ENCODE measurements around the gene CFAP20. TPM values are rescaled to one million over a fixed set of nuclear protein-coding genes. Genes with fewer than 3 reads are reported as not detected.

The CFAP20 gene
- total and polyA plus RNA-seq, 2 experiments from 2014 or later = 61.1 to 81.7 TPM

DNA sequence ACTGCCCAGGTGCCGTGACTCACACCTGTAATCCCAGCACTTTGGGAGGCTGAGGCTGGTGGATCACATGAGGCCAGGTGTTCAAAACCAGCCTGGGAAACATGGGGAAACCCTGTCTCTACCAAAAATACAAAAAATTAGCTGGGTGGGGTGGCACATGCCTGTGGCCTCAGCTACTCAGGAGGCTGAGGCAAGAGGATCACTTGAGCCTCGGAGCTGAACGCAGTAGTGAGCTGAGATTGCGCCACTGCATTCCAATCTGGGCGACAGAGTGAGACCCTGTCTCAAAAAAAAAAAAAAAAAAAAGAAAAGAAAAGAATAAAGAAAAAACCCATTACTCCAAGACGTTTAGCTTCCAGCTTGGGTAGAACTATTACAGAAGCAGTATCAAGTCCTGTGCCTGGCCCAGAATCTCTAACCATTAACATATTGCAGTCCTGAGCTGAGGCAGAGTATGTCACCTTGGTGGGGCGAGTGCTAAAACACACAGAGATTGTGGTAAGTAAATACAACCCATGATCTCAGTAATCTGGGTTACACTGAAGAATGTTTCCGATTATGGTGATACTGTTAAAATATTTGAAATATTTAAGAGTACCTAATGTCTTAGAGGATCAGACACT, 23.2 kb upstream of the CFAP20 start:
- DNase-seq (ENCODE audit: low spot score) (no peak), ATAC-seq (no peak)
- Histone ChIP-seq H2AFZ (no peak overlapping the region), H3K4me1 (ENCODE audit: insufficient read depth) (no peaks in the 10 kb centered on the region), H3K27me3 (ENCODE audit: insufficient read depth) (no peaks in the 10 kb centered on the region), H3F3A (replicated peaks; ENCODE audit: low read depth) (no peaks in the 10 kb centered on the region), H3K36me3 (ENCODE audit: insufficient read depth) (no peaks in the 10 kb centered on the region), H3K4me2 (no peak overlapping the region), H4K20me1 (replicated peaks; ENCODE audit: insufficient read depth) (no peaks in the 10 kb centered on the region), H3K9me2 (ENCODE audit: insufficient read depth) (no peaks in the 10 kb centered on the region), H3K79me2 (replicated peaks; ENCODE audit: insufficient read depth) (no peaks in the 10 kb centered on the region), H3K4me3 (no peak overlapping the region), H3K27ac (ENCODE audit: low read depth) (no peak overlapping the region)
- Mint-ChIP-seq H3K27ac (no peak overlapping the region), H3K4me1 (no peaks in the 10 kb centered on the region), H3K4me3 (no peak overlapping the region), H3K9me3 (no peaks in the 10 kb centered on the region), H3K27me3 (ENCODE audit: insufficient read depth, low read depth, poor library complexity) (no peaks in the 10 kb centered on the region), H3K36me3 (ENCODE audit: low read depth) (no peaks in the 10 kb centered on the region)
- TF ChIP-seq, protein P1, sequence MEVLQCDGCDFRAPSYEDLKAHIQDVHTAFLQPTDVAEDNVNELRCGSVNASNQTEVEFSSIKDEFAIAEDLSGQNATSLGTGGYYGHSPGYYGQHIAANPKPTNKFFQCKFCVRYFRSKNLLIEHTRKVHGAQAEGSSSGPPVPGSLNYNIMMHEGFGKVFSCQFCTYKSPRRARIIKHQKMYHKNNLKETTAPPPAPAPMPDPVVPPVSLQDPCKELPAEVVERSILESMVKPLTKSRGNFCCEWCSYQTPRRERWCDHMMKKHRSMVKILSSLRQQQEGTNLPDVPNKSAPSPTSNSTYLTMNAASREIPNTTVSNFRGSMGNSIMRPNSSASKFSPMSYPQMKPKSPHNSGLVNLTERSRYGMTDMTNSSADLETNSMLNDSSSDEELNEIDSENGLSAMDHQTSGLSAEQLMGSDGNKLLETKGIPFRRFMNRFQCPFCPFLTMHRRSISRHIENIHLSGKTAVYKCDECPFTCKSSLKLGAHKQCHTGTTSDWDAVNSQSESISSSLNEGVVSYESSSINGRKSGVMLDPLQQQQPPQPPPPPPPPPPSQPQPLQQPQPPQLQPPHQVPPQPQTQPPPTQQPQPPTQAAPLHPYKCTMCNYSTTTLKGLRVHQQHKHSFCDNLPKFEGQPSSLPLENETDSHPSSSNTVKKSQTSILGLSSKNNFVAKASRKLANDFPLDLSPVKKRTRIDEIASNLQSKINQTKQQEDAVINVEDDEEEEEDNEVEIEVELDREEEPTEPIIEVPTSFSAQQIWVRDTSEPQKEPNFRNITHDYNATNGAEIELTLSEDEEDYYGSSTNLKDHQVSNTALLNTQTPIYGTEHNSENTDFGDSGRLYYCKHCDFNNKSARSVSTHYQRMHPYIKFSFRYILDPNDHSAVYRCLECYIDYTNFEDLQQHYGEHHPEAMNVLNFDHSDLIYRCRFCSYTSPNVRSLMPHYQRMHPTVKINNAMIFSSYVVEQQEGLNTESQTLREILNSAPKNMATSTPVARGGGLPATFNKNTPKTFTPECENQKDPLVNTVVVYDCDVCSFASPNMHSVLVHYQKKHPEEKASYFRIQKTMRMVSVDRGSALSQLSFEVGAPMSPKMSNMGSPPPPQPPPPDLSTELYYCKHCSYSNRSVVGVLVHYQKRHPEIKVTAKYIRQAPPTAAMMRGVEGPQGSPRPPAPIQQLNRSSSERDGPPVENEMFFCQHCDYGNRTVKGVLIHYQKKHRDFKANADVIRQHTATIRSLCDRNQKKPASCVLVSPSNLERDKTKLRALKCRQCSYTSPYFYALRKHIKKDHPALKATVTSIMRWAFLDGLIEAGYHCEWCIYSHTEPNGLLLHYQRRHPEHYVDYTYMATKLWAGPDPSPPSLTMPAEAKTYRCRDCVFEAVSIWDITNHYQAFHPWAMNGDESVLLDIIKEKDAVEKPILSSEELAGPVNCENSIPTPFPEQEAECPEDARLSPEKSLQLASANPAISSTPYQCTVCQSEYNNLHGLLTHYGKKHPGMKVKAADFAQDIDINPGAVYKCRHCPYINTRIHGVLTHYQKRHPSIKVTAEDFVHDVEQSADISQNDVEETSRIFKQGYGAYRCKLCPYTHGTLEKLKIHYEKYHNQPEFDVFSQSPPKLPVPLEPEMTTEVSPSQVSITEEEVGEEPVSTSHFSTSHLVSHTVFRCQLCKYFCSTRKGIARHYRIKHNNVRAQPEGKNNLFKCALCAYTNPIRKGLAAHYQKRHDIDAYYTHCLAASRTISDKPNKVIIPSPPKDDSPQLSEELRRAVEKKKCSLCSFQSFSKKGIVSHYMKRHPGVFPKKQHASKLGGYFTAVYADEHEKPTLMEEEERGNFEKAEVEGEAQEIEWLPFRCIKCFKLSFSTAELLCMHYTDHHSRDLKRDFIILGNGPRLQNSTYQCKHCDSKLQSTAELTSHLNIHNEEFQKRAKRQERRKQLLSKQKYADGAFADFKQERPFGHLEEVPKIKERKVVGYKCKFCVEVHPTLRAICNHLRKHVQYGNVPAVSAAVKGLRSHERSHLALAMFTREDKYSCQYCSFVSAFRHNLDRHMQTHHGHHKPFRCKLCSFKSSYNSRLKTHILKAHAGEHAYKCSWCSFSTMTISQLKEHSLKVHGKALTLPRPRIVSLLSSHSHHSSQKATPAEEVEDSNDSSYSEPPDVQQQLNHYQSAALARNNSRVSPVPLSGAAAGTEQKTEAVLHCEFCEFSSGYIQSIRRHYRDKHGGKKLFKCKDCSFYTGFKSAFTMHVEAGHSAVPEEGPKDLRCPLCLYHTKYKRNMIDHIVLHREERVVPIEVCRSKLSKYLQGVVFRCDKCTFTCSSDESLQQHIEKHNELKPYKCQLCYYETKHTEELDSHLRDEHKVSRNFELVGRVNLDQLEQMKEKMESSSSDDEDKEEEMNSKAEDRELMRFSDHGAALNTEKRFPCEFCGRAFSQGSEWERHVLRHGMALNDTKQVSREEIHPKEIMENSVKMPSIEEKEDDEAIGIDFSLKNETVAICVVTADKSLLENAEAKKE (CRISPR knock-in tag; IDR thresholded peaks at IDR 0.05) = no peak
- TF ChIP-seq ZNF114 (CRISPR knock-in tag; IDR thresholded peaks at IDR 0.05) = no peak
- TF ChIP-seq EZH2 (IDR thresholded peaks at IDR 0.05; ENCODE audit: low read depth, unreplicated experiment) = no peak
- TF ChIP-seq, protein P2, sequence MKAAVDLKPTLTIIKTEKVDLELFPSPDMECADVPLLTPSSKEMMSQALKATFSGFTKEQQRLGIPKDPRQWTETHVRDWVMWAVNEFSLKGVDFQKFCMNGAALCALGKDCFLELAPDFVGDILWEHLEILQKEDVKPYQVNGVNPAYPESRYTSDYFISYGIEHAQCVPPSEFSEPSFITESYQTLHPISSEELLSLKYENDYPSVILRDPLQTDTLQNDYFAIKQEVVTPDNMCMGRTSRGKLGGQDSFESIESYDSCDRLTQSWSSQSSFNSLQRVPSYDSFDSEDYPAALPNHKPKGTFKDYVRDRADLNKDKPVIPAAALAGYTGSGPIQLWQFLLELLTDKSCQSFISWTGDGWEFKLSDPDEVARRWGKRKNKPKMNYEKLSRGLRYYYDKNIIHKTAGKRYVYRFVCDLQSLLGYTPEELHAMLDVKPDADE (IDR thresholded peaks at IDR 0.05) = no peak
- no peak for TF ChIP-seq EZH2phosphoT487 (IDR thresholded peaks at IDR 0.05; ENCODE audit: unreplicated experiment)

Measured in GM23338 (cell line).